ENCODE measurements around the gene KLK6. TPM values are rescaled to one million over a fixed set of nuclear protein-coding genes. Genes with fewer than 3 reads are reported as not detected.

Gene KLK6
- polyA plus RNA-seq, 1 of the 3 experiments (the other 2 are of a cell fraction) = not detected

DNA sequence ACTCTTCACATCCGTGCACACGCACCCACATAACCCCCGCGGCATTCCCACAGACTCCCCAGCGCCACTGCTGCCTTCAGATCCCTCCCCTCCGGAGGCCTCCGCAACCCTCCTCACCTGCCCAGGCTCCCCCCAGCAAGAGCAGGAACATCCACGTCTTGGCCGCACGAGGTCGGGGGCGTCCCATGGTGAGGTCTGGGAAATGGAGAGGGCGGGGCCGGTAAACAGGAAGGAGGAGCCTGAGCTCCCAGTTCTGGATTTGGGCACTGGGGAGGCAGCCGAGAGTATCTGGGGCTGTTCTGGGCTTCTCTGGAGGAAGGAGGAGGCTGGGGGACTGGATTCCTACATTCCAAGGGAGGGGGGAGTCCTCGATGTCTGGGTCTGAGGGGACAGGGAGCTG lies 31.6 kb upstream of the KLK6 start (continued):
- TF ChIP-seq, protein P1, sequence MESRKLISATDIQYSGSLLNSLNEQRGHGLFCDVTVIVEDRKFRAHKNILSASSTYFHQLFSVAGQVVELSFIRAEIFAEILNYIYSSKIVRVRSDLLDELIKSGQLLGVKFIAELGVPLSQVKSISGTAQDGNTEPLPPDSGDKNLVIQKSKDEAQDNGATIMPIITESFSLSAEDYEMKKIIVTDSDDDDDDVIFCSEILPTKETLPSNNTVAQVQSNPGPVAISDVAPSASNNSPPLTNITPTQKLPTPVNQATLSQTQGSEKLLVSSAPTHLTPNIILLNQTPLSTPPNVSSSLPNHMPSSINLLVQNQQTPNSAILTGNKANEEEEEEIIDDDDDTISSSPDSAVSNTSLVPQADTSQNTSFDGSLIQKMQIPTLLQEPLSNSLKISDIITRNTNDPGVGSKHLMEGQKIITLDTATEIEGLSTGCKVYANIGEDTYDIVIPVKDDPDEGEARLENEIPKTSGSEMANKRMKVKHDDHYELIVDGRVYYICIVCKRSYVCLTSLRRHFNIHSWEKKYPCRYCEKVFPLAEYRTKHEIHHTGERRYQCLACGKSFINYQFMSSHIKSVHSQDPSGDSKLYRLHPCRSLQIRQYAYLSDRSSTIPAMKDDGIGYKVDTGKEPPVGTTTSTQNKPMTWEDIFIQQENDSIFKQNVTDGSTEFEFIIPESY (IDR thresholded peaks at IDR 0.05; ENCODE audit: borderline replicate concordance, low read depth) = no peak
- TF ChIP-seq SMC3 (IDR thresholded peaks at IDR 0.05; ENCODE audit: low read depth, low read length) (no peak), NFIC (IDR thresholded peaks at IDR 0.05; ENCODE audit: borderline replicate concordance) (no peak), CHD2 (IDR thresholded peaks at IDR 0.05; ENCODE audit: low read length, partially characterized antibody) (no peak)
- TF ChIP-seq, protein P2, sequence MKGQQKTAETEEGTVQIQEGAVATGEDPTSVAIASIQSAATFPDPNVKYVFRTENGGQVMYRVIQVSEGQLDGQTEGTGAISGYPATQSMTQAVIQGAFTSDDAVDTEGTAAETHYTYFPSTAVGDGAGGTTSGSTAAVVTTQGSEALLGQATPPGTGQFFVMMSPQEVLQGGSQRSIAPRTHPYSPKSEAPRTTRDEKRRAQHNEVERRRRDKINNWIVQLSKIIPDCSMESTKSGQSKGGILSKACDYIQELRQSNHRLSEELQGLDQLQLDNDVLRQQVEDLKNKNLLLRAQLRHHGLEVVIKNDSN (IDR thresholded peaks at IDR 0.05; ENCODE audit: borderline replicate concordance, low read depth) = no peak

DNA sequence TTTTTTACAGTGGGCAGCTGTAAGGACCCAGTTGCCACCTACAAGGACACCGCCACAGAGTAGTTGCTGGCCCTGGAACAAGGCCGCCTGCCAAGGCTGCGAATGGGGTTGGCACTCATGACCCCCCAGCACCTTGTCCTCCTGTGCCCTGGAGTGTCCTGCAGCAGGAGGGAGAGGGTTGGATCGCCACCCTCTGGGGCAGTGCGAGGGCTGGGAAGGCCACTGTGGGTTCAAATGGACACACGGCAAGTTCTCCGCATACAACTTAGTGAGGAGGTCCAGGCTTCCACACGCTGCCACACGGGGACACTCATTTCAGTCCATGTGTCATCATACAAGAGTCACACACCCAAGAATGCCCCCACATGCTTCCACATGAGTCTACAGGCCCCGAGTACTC lies 31.0 kb upstream of the KLK6 start:
- TF ChIP-seq, protein P3, sequence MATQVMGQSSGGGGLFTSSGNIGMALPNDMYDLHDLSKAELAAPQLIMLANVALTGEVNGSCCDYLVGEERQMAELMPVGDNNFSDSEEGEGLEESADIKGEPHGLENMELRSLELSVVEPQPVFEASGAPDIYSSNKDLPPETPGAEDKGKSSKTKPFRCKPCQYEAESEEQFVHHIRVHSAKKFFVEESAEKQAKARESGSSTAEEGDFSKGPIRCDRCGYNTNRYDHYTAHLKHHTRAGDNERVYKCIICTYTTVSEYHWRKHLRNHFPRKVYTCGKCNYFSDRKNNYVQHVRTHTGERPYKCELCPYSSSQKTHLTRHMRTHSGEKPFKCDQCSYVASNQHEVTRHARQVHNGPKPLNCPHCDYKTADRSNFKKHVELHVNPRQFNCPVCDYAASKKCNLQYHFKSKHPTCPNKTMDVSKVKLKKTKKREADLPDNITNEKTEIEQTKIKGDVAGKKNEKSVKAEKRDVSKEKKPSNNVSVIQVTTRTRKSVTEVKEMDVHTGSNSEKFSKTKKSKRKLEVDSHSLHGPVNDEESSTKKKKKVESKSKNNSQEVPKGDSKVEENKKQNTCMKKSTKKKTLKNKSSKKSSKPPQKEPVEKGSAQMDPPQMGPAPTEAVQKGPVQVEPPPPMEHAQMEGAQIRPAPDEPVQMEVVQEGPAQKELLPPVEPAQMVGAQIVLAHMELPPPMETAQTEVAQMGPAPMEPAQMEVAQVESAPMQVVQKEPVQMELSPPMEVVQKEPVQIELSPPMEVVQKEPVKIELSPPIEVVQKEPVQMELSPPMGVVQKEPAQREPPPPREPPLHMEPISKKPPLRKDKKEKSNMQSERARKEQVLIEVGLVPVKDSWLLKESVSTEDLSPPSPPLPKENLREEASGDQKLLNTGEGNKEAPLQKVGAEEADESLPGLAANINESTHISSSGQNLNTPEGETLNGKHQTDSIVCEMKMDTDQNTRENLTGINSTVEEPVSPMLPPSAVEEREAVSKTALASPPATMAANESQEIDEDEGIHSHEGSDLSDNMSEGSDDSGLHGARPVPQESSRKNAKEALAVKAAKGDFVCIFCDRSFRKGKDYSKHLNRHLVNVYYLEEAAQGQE (IDR thresholded peaks at IDR 0.05; ENCODE audit: low read depth, low read length) = no peak
- TF ChIP-seq EP300 (IDR thresholded peaks at IDR 0.05; ENCODE audit: borderline replicate concordance in 1 of 2, low read depth in 1 of 2, low read length in 1 of 2) = no peak
- no peak for TF ChIP-seq ELF1 (IDR thresholded peaks at IDR 0.05)
- no peak for TF ChIP-seq MEF2A (IDR thresholded peaks at IDR 0.05; ENCODE audit: borderline replicate concordance, low read depth)
- TF ChIP-seq JUND (IDR thresholded peaks at IDR 0.05) = no peak
- TF ChIP-seq, protein P4, sequence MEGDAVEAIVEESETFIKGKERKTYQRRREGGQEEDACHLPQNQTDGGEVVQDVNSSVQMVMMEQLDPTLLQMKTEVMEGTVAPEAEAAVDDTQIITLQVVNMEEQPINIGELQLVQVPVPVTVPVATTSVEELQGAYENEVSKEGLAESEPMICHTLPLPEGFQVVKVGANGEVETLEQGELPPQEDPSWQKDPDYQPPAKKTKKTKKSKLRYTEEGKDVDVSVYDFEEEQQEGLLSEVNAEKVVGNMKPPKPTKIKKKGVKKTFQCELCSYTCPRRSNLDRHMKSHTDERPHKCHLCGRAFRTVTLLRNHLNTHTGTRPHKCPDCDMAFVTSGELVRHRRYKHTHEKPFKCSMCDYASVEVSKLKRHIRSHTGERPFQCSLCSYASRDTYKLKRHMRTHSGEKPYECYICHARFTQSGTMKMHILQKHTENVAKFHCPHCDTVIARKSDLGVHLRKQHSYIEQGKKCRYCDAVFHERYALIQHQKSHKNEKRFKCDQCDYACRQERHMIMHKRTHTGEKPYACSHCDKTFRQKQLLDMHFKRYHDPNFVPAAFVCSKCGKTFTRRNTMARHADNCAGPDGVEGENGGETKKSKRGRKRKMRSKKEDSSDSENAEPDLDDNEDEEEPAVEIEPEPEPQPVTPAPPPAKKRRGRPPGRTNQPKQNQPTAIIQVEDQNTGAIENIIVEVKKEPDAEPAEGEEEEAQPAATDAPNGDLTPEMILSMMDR (IDR thresholded peaks at IDR 0.05) = no peak
- TF ChIP-seq SIN3A (IDR thresholded peaks at IDR 0.05; ENCODE audit: borderline replicate concordance, low read depth, low read length) = no peak
- TF ChIP-seq MXI1 (IDR thresholded peaks at IDR 0.05; ENCODE audit: low read depth, low read length) = no peak
- TF ChIP-seq FOSL2 (IDR thresholded peaks at IDR 0.05; ENCODE audit: borderline replicate concordance, low read depth) = no peak
- TF ChIP-seq TEAD4 (IDR thresholded peaks at IDR 0.05; ENCODE audit: borderline replicate concordance, insufficient read depth) = no peak
- TF ChIP-seq GABPA (IDR thresholded peaks at IDR 0.05; ENCODE audit: low read depth) = no peak
- TF ChIP-seq FOXJ3 (CRISPR knock-in tag; IDR thresholded peaks at IDR 0.05) = no peak
- TF ChIP-seq RCOR1 (IDR thresholded peaks at IDR 0.05; ENCODE audit: low read length) = no peak
- Histone ChIP-seq H3K4me2 (no peak overlapping the region), H3K79me2 (ENCODE audit: insufficient read depth) (no peaks in the 10 kb centered on the region), H3K9me2 (no peaks in the 10 kb centered on the region), H3F3A (replicated peaks; ENCODE audit: insufficient read depth) (no peaks in the 10 kb centered on the region), H3K27ac (ENCODE audit: low read depth in 2 of 2, low read length in 1 of 2) (no peak overlapping the region), H4K20me1 (ENCODE audit: insufficient read depth) (no peaks in the 10 kb centered on the region), H2AFZ (ENCODE audit: low read depth) (no peak overlapping the region), H3K4me3 (ENCODE audit: low read depth in 2 of 2, low read length in 1 of 2) (no peak overlapping the region), H3K36me3 (replicated peaks in 1 of 2; ENCODE audit: control insufficient read depth in 1 of 2, insufficient read depth in 2 of 2, low read length in 1 of 2) (no peaks in the 10 kb centered on the region), H3K9ac (no peak overlapping the region), H3K9me3 (no peaks in the 10 kb centered on the region), H3K27me3 (ENCODE audit: insufficient read depth) (peaks cover 20% of the 10 kb centered on the region; the same call in 1 of the 2 replicates), H3K4me1 (ENCODE audit: control insufficient read depth in 1 of 2, insufficient read depth in 2 of 2, low read depth in 1 of 2, low read length in 1 of 2) (no peaks in the 10 kb centered on the region)
- whole genome bisulfite sequencing (ENCODE audit: low lambda C conversion rate) = 11% methylated on average over 6 of the region's 10 CpGs
- POLR2A ChIA-PET = no interaction called here
- CTCF ChIA-PET = interaction anchor here (0.8 kb wide), 1 partner anchor 16 kb away, joined by 3 read pairs; no protein-coding TSS in a partner anchor
- no peak for DNase-seq

All from SK-N-SH (cell line).